Caco-2 (cell line): ENCODE data around the gene PDE2A. TPM values are rescaled to one million over a fixed set of nuclear protein-coding genes. Genes with fewer than 3 reads are reported as not detected.

ENCODE experiments used
- BruUV-seq: library from RNA; stranded (reverse); fragments of 400-500 nt; replicated peaks from 2 replicates; lab custom pipeline; 2021; lab: Mats Ljungman, UMichigan
- CTCF ChIA-PET: fragments of 300-600 bp; sonication (Branson Sonifier 250); formaldehyde crosslinking; loops from one replicate; lab custom pipeline; 2022; ENCODE audit warnings: antibody characterized with exemption; lab: Charles Lee
- POLR2A ChIA-PET: fragments of 300-600 bp; sonication (Branson Sonifier 250); formaldehyde crosslinking; loops from one replicate; lab custom pipeline; 2022; ENCODE audit warnings: antibody characterized with exemption; lab: Charles Lee
- DNase-seq, 2 experiments: peaks; one replicate each; pipeline versions ENCODE4 v3.0.0 to v3.0.0-alpha.2; 2020 to 2022
- H3K27me3 ChIP-seq: replicated peaks from 2 replicates; pipeline ENCODE4 v1.6.0; 2011; ENCODE audit warnings: low read length; ENCODE audit not compliant: control insufficient read depth, insufficient read depth
- H3K36me3 ChIP-seq: 2 replicates; pipeline ENCODE4 v1.5.1; 2011; ENCODE audit warnings: low read length; ENCODE audit not compliant: control insufficient read depth, insufficient read depth
- H3K4me1 ChIP-seq: fragments of 250-450 bp; sonication (Bioruptor Pico); 2 replicates; pipeline ENCODE4 v1.5.1; 2020; ENCODE audit warnings: mild to moderate bottlenecking
- H3K4me3 ChIP-seq: 2 replicates; pipeline ENCODE4 v1.5.1; 2011; ENCODE audit warnings: low read depth, mild to moderate bottlenecking, control low read depth, low read length
- H3K9me3 ChIP-seq: fragments of 250-450 bp; sonication (Bioruptor Pico); 2 replicates; pipeline ENCODE4 v1.5.1; 2020; ENCODE audit warnings: mild to moderate bottlenecking, moderate library complexity
- H3K27ac Mint-ChIP-seq: one replicate; pipeline ENCODE4 v1.8.0; 2022; ENCODE audit warnings: mixed read lengths; ENCODE audit not compliant: unreplicated experiment
- H3K27me3 Mint-ChIP-seq: one replicate; pipeline ENCODE4 v1.8.0; 2022; ENCODE audit warnings: mixed read lengths; ENCODE audit not compliant: insufficient read depth, unreplicated experiment
- H3K36me3 Mint-ChIP-seq: one replicate; pipeline ENCODE4 v1.8.0; 2022; ENCODE audit warnings: mild to moderate bottlenecking, mixed read lengths; ENCODE audit not compliant: insufficient read depth, unreplicated experiment
- H3K4me1 Mint-ChIP-seq: one replicate; pipeline ENCODE4 v1.8.0; 2022; ENCODE audit warnings: low read depth, mixed read lengths; ENCODE audit not compliant: unreplicated experiment
- H3K4me3 Mint-ChIP-seq: one replicate; pipeline ENCODE4 v1.8.0; 2022; ENCODE audit warnings: mild to moderate bottlenecking, moderate library complexity, mixed read lengths; ENCODE audit not compliant: unreplicated experiment
- H3K9me3 Mint-ChIP-seq: one replicate; pipeline ENCODE4 v1.8.0; 2022; ENCODE audit warnings: mixed read lengths; ENCODE audit not compliant: unreplicated experiment
- CTCF ChIP-seq, 2 experiments: fragments of 200-600 bp in 1 of 2; IDR thresholded peaks; 1 replicate in 1 of 2; 2 replicates in 1 of 2; pipeline versions ENCODE4 v1.5.1 to v1.8.0; 2011 to 2022; ENCODE audit warnings: antibody characterized with exemption in 1 of 2, control low read depth in 1 of 2, inconsistent platforms in 1 of 2, low read depth in 1 of 2, low read length in 1 of 2, mild to moderate bottlenecking in 1 of 2, moderate library complexity in 1 of 2; ENCODE audit not compliant: insufficient read depth in 1 of 2, severe bottlenecking in 1 of 2, unreplicated experiment in 1 of 2
- intact Hi-C: fragments of 100-400 bp; cut with micrococcal nuclease; formaldehyde crosslinking; loops from one replicate; pipeline ENCODE4 v1.10.0; 2022; ENCODE audit not compliant: unreplicated experiment
- total RNA-seq: library from RNA; stranded (reverse); gene quantifications from 2 replicates; pipeline ENCODE4 v1.2.3, GENCODE V29; 2022

The PDE2A gene
- total RNA-seq, 1 experiment from 2014 or later, result 1.4 TPM

- intact Hi-C loops, result loop anchor here (1.0 kb wide), 4 partner anchors 58 to 114 kb away; no protein-coding TSS in a partner anchor
- Histone ChIP-seq H3K36me3 (no peaks in the 10 kb centered on the region), H3K27me3 (no peaks in the 10 kb centered on the region; the same call in 1 of the 2 replicates), H3K4me3 (no peak overlapping the region), H3K4me1 (no peaks in the 10 kb centered on the region), H3K9me3 (no peaks in the 10 kb centered on the region)
- no TSS peak for BruUV-seq
- Mint-ChIP-seq H3K27me3 (peaks cover 7% of the 10 kb centered on the region), H3K4me1 (no peaks in the 10 kb centered on the region), H3K36me3 (no peaks in the 10 kb centered on the region), H3K4me3 (no peak overlapping the region), H3K27ac (no peak overlapping the region), H3K9me3 (no peaks in the 10 kb centered on the region)
- POLR2A ChIA-PET, result no interaction called here
- no peak for DNase-seq
- TF ChIP-seq CTCF (IDR thresholded peaks at IDR 0.05; ENCODE audit: insufficient read depth in 1 of 2, low read depth in 1 of 2, low read length in 1 of 2, severe bottlenecking in 1 of 2, unreplicated experiment in 1 of 2), result no peak
- CTCF ChIA-PET, result interaction anchor here (0.6 to 2.6 kb wide), 10 partner anchors 11 to 231 kb away, joined by 3 to 31 read pairs (median 8); no protein-coding TSS in a partner anchor
Observed at GRCh38 chr11:72584939-72585597, 89.2 kb downstream of the PDE2A start.

GRCh38 chr11:72584293-72584938 lies 89.8 kb downstream of the PDE2A start:
- intact Hi-C loops, result no loop called here

More at GRCh38 chr11:72584293-72584938, 89.8 kb downstream of the PDE2A start:
- POLR2A ChIA-PET, result no interaction called here
- Mint-ChIP-seq H3K4me3 (no peak overlapping the region), H3K27me3 (peaks cover 7% of the 10 kb centered on the region), H3K27ac (no peak overlapping the region), H3K36me3 (no peaks in the 10 kb centered on the region), H3K9me3 (no peaks in the 10 kb centered on the region), H3K4me1 (no peaks in the 10 kb centered on the region)
- no TSS peak for BruUV-seq
- no peak for DNase-seq
- Histone ChIP-seq H3K36me3 (no peaks in the 10 kb centered on the region), H3K4me3 (no peak overlapping the region), H3K4me1 (0 out of 2 replicates have a peak, but pooled peaks cover 3% of the 10 kb centered on the region), H3K9me3 (no peaks in the 10 kb centered on the region), H3K27me3 (no peaks in the 10 kb centered on the region; the same call in 1 of the 2 replicates)
- CTCF ChIA-PET, result interaction anchor here (1.0 to 2.5 kb wide), 2 partner anchors 84 to 114 kb away, joined by 3 to 7 read pairs; no protein-coding TSS in a partner anchor
- TF ChIP-seq CTCF (IDR thresholded peaks at IDR 0.05; ENCODE audit: insufficient read depth in 1 of 2, low read depth in 1 of 2, low read length in 1 of 2, severe bottlenecking in 1 of 2, unreplicated experiment in 1 of 2), result no peak
